Breast epithelium (tissue), 3 donors: ENCODE data around the gene IRAK2.

Experiments
- CTCF ChIP-seq, 3 donors: fragments of 450-650 bp; IDR thresholded peaks; one replicate each; pipeline ENCODE4 v1.5.1; 2016 to 2017; ENCODE audit warnings: antibody characterized with exemption in 3 of 3, mild to moderate bottlenecking in 3 of 3, moderate library complexity in 3 of 3
- POLR2A ChIP-seq: fragments of 450-650 bp; IDR thresholded peaks from one replicate; pipeline ENCODE4 v1.6.1; 2016; ENCODE audit warnings: antibody characterized with exemption, mild to moderate bottlenecking, moderate library complexity
- POLR2AphosphoS5 ChIP-seq, 3 donors: sonication (generic); formaldehyde crosslinking; IDR thresholded peaks; one replicate each; pipeline ENCODE4 v1.6.1; 2017; ENCODE audit warnings: antibody characterized with exemption in 3 of 3

DNA sequence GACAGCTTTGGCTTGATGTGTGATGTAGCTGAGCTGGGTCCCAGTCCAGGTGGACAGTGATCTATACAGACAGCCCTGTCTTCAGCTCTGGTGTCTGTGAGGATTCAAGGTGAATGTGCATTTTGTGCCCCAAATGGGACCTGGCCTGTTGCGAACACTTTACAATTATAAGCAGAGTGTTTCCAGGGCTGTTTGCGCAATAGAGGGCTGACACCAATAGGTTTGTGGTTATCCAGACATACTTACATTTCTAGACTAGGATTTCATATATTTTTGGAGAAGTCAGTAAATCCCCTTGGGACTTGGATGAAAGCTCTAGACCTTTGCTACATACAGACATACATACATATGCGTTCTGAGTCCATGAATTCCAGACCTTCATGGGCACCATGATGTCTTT, 79.3 kb downstream of the IRAK2 start:
- TF ChIP-seq CTCF (IDR thresholded peaks at IDR 0.05) (no peak), POLR2A (no peak), POLR2AphosphoS5 (IDR thresholded peaks at IDR 0.05) (no peak)
